NB4 (cell line): ENCODE data around the gene COG8.

ENCODE experiments used
- CTCF ChIP-seq: IDR thresholded peaks from one replicate; pipeline ENCODE4 v1.5.1; 2012; ENCODE audit warnings: low read depth, low read length
- MAX ChIP-seq: IDR thresholded peaks from 2 replicates; pipeline ENCODE4 v1.6.1; 2011; ENCODE audit warnings: low read depth, low read length
- POLR2A ChIP-seq: IDR thresholded peaks from 2 replicates; pipeline ENCODE4 v1.6.1; 2011; ENCODE audit warnings: mild to moderate bottlenecking; ENCODE audit not compliant: insufficient read length; ENCODE audit errors: extremely low read depth

- no peak for TF ChIP-seq CTCF
- TF ChIP-seq MAX: no peak
- TF ChIP-seq POLR2A: no peak
Measured at GRCh38 chr16:69298261-69298660, 41.1 kb downstream of the COG8 start.
